Stimulated activated CD4-positive, alpha-beta T cell treated with anti-CD3 and anti-CD28 coated beads, TNF-alpha, amount 100 ng/mL, for 1 hour (primary cell): ENCODE data around the gene USP2.
A peak's percentile ranks its signal among the peaks of the same experiment; 100 is the strongest.

Experiments
- DNase-seq, 3 donors: peaks; one replicate each; pipeline ENCODE4 v3.0.0-alpha.2; 2020; ENCODE audit warnings: low read depth in 3 of 3, low spot score in 1 of 3

Gene USP2

DNA sequence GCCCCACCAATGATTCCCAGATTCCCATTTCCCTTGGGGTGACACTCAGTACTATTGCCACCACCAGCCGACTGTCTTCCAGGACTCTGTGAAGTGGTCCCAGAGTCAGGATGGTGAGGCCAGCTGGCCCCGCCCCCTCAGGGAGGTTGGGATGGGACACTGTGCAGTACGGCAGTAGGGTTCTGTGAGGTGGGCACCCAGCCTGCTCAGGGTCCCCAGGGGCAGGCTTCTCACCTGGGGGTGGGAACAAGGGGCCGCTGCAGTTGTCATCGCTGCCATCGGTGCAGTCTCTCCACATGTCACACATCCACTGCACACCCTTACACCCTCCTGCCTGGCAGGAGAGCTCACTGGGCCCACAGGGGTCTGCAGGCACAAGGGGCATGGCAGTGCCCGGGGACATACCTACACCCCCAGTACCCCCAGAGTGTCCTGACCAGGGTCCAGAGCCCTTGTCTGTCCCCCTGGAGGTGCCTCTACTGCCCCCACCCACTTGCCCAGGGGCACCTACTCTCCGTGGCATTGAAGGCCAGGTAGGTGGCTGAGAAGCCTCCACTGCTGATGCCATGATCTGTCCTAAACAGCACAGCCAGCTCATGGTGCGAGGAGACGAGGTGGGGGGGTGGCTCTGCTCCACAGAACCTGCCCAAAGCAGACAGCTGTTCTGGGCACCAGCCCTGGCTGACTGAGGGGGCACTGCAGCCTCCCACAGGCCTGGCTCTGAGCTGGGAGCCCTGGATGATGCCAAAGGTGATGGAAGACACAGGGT lies 38.9 kb downstream of the USP2 start:
- DNase-seq, result no peak

DNA sequence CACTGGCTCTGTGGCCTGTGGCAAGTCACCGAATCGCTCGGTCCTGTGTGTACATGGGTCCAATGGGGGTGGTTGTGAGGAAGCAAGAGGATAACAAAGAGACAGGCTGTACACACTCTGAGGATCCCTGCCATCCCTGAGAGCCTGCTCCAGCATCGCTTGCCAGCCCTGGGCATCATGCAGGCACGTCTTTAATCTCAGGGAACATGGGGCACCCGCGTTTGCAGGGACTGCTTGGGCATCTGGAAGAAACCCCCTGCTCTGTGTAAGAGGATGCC lies 39.5 kb downstream of the USP2 start:
- DNase-seq, result no peak

DNA sequence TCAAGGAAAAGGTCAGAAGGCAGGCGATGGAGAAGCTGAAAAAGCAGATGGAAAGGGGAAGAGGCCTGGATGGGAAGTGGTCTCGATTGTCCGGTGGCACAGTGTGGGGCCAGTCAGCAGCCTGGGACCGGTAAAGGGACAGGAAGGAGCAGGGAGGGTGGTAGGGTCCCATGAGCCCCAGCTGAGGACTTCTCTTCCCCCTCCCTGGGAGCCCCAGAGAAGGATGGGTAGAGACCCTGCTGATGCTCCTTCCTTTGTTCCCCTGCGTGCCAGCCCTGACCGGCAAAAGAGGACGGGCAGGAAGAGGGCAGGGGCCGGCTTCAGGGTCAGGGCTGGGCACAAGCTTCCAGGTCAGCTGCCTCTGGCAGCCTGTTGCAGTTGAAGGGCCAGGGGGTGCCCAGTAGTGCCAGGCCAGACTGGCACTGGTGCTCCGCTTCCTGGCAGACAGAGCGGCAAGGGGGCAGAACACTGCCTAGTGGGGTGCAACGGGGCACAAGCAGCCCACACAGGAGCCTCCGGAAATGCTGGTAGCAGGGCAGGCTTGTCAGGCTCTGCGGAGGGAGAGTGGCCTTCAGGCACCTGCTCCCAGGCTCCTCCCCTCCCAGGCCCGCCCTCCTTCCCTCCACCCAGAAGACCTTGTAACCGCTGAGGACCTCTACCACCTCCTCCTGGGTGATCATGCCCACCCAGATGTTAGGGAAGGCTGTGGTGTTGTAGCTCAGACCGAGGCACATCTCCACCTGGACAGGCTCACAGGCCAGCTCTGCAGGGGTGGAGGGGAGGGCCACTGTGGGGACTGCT lies 40.1 kb downstream of the USP2 start:
- no peak for DNase-seq

DNA sequence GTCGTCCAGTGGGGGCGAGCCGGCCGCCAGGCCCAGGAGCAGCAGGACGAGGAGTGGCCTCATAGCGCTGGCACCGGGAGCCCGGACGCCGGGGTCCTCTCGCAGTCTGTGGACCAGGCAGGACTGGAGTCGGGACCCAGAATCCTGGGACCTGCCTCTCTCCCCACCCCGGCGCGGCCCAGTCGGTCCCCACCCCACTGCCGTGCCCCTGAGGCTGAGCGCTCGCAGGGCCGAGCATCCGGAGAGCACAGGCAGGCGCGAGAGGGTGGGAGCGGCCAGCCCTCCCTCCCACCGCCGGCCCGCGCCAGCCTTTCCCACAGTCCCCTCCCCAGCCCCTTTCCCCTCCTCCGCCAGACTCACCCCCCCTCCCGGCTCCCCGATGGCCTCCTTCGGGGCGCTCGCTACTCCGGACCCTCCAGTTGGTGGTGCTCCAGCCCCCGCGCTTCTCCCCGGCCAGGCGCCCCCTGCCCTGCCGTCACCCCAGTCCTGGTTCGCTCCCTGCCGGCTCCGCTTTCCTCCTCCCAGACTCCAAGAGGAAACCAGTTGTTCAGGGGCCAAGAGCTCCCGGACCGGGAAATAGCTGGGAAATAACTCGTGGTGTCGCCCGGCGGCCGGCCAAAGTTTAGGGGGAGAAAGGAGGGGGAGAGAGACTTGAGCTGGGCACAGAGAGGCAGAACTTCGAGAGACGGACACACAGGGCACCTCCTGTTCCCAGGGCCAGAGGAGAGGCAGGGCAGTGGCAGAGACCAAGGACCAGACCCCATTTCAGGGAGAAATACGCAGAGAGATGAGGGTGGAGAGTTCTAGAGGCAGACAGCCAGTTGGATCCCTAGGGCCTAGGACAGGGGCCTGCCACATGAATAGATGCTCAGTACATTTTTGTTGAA lies 40.9 kb downstream of the USP2 start, which contains the start of gene C1QTNF5:
Gene C1QTNF5, minus strand, starts transcription at position 549 of the 887 bp plus-strand sequence. Its CDS starts 486 bp downstream, at position 63.
- no peak for DNase-seq

DNA sequence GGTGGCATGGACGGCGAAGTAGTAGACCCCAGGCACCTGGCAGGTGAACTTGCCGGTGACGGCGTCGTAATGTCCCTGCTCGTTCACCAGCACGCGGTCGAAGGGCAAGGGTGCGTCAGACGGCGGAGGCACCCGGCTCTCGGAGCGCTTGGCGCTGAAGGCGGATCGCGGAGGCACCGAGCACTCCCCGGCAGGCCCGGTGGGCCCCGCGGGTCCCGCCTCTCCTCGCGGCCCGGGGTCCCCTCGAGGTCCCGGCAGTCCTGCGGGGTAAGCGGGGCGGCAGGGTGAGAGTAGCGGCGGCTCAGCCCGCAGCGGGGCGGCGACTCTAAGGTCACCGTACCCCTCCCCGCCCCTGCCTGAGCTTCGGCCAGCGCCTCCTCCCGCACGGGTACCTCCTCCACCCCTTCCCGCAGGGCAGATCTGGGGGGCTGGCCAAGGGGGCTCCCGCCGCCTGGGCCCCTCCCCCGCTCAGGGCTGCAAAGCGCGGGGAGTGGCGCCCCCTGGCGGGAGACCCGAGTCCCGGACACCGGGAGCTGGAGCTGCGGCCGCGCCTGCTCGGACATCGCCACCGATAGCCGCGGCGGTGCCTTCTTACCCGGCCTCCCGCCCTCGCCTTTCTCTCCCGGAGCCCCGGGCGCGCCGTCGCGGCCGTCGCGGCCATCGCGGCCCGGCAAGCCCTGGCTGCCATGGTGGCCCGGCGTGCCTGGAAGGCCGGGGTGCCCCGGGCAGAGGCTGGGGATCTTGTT lies 41.7 kb downstream of the USP2 start:
- no peak for DNase-seq

DNA sequence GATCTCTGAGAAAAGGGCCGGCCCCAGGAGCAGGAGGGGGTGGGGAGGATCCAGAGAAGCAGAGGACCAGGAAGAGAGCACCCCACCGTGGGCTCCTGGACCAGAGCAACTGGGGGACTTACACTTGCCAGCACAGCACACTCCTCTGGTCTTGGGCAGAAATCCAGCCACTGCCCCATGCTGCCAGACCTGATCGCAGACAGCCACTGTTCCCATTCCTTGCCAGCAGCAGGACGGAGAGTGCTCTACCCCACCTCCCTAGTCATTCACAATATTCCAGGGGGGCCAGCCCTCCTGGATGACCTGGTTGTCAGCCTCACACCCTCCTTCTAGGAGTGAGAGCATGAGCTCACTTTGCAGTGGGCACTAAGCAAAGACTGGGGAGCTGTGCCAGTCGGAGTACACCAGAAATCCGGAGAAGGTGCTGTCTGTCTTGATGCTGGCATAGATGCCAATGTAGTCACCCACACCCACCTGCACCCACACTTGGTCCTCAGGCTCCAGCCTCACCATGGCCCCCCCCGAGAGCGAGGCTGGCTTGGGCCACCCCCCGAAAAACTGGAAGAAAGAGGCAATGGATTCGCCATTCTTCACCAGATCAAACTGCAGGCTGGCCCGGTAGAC lies 42.4 kb downstream of the USP2 start:
- DNase-seq, result no peak

DNA sequence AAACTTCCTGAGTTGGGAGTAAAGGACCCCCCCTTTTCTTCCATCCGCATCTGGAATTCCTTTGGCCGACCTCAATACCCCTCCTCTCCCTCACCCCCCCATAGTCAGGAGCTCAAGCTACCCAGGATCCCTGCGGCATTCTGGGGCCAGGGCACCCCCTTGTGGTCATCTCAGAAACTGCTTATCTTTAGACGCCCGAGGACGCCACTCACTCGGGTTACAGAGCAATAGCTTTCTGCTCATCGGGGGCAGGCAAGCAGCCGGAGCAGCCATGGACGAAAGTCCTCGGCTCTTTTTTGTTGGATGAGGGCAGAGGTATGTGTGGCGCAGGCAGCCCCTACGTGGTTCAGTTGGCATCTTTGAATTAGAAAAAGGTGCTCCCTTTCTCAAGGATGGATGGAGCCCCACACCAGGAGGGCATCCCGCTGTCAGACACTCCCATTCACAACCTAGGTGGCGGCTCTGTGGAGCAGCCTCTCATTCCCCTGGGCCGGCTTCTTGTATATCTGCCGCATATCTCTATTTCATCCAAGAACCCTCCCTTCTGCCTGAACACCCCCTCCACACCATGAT lies 43.1 kb downstream of the USP2 start:
- peak in 2 of 3 donors; percentile 40 to 52 for DNase-seq

DNA sequence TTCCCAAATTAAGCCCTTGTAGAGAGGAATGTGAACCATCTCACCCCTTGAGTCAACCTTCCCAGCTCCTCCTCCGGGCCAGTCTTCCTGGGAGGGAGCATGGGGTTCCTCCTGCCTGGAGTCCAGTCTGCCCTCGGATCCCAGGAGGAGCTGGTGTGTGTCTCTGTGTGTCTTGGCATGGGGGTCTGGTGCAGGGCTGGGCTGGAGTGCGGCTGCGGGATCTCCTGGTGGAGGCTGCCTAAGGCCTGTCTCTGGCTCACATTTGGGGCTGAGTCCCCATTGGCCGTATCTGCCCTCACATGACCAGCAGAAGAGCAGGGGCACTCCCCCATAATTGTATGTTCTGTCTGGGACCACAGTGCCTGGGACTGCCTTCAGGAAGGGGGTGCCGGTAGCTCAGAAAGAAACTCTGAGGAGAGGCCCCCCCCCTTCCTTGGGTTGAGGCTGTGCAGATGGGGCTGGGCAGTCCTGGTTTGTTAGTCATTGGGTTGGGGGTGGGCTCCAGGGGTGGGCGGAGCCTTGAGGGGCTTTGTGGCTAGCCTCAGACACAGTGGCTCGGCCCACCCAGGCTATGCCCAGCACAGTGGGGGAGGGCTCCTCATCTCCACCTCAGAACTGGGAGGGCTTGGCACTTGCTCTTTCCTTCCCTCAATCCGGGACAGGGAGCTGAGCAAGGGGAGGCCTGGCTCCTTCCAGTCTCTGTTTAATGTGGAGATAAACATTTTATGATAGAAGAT lies 43.7 kb downstream of the USP2 start:
- no peak for DNase-seq

DNA sequence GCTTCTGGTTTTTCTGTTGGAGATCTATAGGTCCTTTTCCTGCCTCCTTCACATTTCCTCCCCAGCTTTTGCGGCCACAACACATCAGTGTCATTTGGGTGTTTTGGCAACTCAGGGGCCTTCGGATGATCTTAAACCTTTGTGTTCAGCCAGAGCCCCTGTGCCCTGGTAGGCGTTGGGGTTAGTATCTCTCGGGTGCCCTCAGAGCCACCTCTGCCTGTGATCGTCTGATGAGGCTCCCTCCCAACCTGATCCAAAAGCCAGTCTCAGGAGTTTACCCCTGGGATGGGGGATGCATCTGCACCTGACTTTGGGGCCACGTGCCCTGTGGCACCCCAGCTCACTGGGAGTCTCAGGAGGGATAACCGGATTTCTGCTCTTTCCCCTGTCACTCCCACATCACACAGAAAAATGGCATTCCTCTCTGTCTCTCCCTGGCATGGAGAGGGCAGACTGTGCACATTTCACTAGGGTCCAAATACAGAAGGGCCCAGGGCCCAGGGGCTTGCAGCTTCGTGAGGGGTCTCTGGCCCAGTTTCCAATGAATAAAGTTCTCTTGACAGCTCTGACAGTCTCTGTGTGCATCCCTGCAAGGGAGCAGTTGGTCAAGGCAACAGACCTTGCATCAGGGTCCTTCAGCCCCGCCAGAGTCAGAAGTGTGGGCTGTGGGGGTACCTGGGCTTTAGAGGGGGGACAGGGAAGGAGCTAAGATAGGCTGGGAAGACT lies 44.6 kb downstream of the USP2 start:
- no peak for DNase-seq

DNA sequence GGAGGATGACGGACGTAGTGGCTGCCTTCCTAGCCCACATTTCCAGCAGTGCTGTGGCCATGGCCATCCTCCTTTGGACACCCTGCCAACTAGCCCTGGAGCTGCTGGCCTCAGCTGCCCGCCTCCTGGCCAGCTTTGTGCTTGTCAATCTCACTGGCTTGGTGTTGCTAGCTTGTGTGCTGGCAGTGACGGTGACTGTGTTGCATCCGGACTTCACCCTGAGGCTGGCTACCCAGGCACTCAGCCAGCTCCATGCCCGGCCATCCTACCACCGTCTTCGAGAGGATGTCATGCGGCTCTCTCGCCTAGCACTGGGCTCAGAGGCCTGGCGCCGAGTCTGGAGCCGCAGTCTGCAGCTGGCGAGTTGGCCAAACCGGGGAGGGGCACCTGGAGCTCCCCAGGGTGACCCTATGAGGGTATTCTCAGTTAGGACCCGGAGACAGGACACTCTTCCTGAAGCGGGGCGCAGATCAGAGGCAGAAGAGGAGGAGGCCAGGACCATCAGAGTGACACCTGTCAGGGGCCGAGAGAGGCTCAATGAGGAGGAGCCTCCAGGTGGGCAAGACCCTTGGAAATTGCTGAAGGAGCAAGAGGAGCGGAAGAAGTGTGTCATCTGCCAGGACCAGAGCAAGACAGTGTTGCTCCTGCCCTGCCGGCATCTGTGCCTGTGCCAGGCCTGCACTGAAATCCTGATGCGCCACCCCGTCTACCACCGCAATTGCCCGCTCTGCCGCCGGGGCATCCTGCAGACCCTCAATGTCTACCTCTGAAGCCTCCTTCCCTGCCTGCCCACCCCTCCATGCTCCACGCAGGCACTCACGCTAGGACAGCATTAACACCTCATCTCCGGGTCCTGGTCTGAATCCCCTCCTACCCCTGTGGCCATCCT lies 45.6 kb downstream of the USP2 start:
- no peak for DNase-seq

DNA sequence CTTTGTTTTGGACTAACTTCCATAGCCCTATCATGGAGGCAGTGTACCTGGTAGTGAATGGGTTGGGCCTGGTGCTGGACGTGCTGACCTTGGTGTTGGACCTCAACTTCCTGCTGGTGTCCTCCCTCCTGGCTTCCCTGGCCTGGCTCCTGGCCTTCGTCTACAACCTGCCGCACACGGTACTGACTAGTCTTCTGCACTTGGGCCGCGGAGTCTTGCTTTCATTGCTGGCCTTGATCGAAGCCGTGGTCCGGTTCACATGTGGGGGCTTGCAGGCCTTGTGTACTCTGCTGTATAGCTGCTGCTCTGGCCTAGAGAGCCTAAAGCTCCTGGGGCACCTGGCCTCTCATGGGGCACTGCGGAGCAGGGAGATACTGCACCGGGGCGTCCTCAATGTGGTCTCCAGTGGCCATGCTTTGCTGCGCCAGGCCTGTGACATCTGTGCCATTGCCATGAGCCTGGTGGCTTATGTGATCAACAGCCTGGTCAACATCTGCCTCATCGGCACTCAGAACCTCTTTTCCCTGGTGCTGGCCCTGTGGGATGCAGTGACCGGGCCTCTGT lies 46.3 kb downstream of the USP2 start:
- no peak for DNase-seq

DNA sequence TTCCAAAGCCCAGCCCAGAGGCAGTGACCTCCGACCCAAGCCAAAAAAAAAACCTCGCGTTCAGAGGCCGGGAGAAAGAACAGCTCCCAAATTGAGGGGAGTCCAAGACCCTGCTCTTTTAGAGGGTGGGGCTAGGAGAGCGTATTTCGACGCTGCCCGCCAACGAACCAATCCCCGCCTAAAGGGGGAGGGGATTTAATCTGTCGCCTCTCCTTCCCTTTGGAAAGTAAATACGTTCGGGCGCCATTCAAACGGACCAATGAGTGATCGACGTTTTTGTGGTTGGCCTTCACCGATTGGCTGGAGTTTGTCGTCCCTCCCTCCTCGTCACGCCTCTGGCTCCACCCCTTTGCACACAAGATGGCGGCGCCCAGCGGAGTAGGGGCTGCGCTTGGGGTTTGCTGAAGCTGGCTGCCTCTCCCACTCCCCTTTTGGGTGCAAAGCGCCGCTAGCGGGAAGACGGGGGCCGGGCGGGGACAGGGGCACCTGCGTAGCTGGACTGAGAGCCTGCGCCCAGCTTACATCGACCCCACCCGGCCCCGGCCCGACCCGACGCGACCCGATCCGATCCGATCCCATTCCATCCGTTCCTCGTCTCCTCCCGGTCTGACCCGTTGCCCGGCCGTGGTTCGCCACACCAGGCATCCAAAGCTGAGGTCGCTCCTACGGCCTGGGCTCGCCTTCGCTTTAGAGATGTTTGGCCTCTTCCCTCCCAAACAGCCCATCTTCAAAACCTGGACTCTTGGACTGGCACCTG lies 47.1 kb downstream of the USP2 start, which contains the start of gene RNF26:
Gene RNF26, plus strand, starts transcription at position 354 of the 757 bp plus-strand sequence. CDS start 596 bp downstream, outside the sequence.
- peak; percentile 85 to 86 (median 85) for DNase-seq

DNA sequence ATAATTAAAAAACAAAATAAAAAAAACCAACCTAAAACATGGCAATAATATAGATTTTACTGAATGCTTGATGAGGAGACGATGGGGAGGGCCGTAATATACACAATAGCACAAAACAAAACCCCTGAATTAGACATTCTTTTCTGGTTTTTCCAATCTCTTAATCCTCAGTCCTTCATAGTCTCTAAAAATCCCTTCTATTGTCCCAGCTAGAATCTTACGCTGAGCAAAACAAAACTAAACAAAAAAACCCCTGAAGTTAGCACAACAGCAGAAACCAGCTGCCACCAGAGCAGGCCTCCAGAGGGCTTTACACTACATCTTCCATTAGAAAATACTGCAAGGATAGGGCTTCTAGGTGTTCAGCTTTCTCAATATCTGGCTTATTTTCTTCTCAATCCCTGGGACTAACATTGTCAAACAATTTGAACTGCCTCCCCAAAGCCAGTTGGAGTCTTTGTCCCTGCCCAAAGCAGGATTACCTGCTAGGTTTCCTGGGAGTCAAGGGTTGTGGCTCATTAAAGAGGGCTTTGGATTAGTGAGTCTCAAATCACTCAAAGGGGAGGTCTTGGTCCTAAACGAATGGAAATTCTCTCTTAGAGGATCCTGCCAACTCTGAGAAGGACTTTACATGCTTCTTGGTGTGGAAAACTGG lies 49.3 kb downstream of the USP2 start:
- DNase-seq, result no peak

DNA sequence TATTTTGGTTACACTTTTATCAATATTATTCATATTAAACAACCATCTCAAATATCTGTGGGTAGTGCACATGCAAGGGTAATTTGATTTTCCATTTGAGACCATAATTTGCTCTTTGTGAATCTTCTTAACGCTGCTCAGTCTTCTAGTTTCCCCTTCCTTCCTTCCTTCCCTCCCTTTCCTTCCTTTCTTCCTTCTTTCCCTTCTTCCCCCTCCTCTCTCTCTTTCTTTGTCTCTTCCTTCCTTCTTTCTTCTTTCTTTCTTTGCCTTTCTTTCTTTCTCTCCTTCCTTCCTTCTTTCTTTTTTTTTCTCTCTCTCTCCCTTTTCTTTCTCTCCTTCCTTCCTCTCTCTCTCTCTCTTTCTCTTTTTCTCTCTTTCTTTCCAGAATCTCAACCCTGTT lies 51.3 kb downstream of the USP2 start:
- DNase-seq, result no peak

DNA sequence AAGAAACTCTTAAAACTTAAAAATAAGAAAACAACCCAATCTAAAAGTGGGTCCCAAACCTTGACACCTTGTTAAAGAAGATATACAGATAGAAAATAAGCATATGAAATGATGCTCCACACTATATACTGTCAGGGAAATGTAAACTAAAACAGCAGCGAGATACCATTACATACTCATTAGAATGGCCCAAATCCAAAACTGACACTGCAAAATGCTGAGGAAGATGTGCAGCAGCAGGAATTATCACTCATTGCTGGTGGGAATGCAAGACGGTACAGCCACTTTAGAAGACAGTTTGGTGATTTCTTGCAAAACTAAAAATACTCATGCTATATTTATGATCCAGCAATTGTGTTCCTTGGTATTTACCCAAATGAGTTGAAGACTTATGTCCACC lies 52.2 kb downstream of the USP2 start:
- no peak for DNase-seq

DNA sequence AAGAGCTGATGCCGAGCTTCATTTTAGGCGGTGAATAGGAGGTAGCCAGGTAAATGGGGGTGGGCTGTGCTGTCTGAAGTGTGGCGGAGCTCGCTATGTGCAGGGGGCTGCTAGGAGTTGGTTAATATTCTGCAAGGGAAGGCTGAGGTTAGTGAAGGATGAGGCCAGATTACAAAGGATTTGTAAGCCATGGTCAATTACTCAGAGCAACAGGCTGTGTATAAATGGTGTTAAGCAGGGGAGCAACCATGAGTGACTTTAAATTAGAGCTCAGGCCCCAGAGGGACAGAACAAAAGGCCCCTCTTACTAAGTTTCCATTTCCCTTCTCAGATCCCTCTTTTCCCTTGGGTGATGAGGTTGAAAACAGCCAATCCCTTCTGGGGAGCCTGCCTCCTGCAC lies 57.3 kb downstream of the USP2 start:
- no peak for DNase-seq
